ENCODE data around the gene MSMP. TPM values are rescaled to one million over a fixed set of nuclear protein-coding genes. Genes with fewer than 3 reads are reported as not detected.

Gene MSMP
- 6.5 and 13.3 TPM in 2 replicates for total RNA-seq

DNA sequence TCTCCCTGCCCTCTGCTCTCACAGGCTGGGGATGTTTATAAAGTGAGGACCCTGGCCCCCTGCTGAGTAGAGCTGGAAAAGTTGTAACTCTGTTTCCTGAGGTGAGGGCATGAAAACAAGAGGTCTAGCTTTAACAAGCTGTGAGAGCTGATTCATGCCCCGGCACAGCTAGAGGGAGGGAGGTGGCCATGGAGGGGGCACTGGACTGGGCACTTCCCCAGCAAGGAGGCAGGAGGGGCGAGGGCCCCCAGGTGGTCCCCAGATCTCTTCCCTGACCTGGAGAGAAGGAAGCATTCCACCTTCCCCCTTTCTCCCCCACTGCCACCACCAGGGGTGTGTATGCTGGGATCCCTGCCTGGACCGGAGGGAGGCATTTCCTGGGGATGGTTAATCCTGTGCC is at the start of gene MSMP:
Gene MSMP (minus strand): TSS at position 13 of the 400 bp plus-strand sequence. CDS start 147 bp downstream, outside the sequence.

GRCh38 chr9:35791297-35791921 is 37.3 kb upstream of the MSMP start, which contains the start of gene NPR2:
NPR2 (plus strand) TSS chr9:35791591; CDS start chr9:35792409, 818 bp downstream.

DNA sequence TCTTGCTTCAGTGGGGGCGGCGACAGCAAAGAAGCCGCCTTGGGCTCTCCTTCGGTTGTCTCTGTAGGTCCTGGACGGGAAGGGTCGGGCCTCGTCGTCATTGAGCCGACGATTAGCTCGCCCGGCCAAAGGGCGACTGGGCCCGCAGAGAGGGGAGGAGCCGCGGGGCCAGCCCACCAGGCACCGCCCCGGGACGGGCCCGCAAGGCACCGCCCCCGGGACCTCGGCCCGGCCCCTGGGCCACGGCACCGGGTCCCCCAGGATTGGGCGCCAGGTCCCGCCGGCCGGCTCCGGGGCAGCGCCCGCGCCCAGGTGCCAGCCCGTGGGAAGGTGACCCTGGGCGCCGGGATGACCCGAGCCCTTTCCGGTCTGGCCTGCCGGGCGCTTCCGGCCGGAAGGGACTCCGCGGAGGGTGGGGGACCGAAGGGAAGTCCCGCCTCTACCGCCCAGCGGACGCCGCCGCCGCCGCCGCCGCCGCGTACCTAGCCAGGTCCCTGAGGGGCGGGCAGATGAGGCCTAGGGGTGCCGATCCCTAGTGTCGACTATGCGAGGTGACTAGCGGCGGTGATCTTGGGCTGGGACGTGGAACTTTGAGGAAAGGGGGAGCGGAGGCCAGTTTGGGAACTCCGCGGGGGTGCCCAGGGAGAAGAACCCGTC is 5.1 kb downstream of the MSMP start, which contains the start of the genes GBA2 and RGP1:
Gene GBA2 (minus strand): TSS at position 371 of the 657 bp plus-strand sequence. CDS start 524 bp downstream, outside the sequence.
Gene RGP1 (plus strand): TSS at position 430 of the 657 bp plus-strand sequence. CDS start 469 bp downstream, outside the sequence.

DNA sequence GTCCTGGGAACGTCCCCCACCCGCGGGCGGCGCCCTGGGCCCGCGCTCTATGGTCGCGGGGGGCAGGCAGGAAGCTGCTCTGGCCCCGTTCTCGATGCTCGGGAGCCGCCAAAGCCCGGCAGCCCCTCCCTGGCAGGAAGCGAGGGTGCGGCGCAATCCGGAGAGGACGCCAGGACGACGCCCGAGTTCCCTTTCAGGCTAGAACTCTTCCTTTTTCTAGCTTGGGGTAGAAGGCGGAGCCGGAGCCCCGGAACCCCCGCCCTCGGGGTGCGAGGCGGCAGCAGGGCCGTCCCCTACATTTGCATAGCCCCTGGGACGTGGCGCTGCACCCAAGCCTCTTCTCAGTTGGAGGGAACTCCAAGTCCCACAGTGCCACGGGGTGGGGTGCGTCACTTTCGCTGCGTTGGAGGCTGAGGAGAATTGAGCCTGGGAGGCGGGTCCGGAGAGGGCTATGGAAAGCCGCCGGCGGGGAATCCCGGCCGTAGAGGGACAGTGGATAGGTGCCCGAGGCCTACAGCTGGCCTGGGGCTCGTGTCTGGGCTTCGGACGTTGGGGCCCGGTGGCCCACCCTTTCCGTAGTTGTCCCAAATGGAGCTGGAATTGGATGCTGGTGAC is 21.8 kb downstream of the MSMP start, which contains the start of the genes CREB3 and TLN1:
Gene CREB3 (plus strand): TSS at position 482 of the 615 bp plus-strand sequence. CDS start 107 bp downstream, at position 589.
Gene TLN1 (minus strand): TSS at position 11 of the 615 bp plus-strand sequence. CDS start 6,501 bp downstream, outside the sequence.

Other genes starting within 250 kb of the MSMP start
- 4.0 and 8.4 TPM in 2 replicates for gene TESK1, start 149.0 kb downstream of the MSMP start, total RNA-seq
- gene CD72, start 135.9 kb downstream of the MSMP start, total RNA-seq, result not detected in 2 replicates
- not detected in 2 replicates for gene SIT1, start 103.3 kb downstream of the MSMP start, total RNA-seq
- 34,663 and 71,197 TPM in 2 replicates for gene RMRP, start 96.3 kb downstream of the MSMP start, total RNA-seq
- gene CCDC107, start 96.0 kb downstream of the MSMP start, total RNA-seq, result 8.9 and 13.7 TPM in 2 replicates
- gene ARHGEF39, start 89.1 kb downstream of the MSMP start, total RNA-seq, result 0.38 and 0.81 TPM in 2 replicates
- gene CA9, start 80.3 kb downstream of the MSMP start, total RNA-seq, result 0.19 TPM in 1 of 2 replicates, not detected in the other
- gene TPM2, start 64.4 kb downstream of the MSMP start, total RNA-seq, result 316 and 644 TPM in 2 replicates
- 315 and 441 TPM in 2 replicates for gene TLN1, start 22.1 kb downstream of the MSMP start, total RNA-seq
- gene CREB3, start 21.6 kb downstream of the MSMP start, total RNA-seq, result 51.5 and 52.2 TPM in 2 replicates
- 63.2 and 65.8 TPM in 2 replicates for gene GBA2, start 5.0 kb downstream of the MSMP start, total RNA-seq
- gene RGP1, start 5.0 kb downstream of the MSMP start, total RNA-seq, result 8.5 and 10.8 TPM in 2 replicates
- gene NPR2, start 37.3 kb upstream of the MSMP start, total RNA-seq, result 6.2 and 14.1 TPM in 2 replicates
- 0.19 and 0.27 TPM in 2 replicates for gene SPAG8, start 58.0 kb upstream of the MSMP start, total RNA-seq
- 18.4 and 21.7 TPM in 2 replicates for gene HINT2, start 60.8 kb upstream of the MSMP start, total RNA-seq
- not detected in 2 replicates for gene FAM221B, start 74.5 kb upstream of the MSMP start, total RNA-seq
- 0.09 and 1.1 TPM in 2 replicates for gene TMEM8B, start 75.0 kb upstream of the MSMP start, total RNA-seq
- gene OR13J1, start 116.1 kb upstream of the MSMP start, total RNA-seq, result not detected in 2 replicates
- 0.56 and 3.7 TPM in 2 replicates for gene HRCT1, start 151.9 kb upstream of the MSMP start, total RNA-seq
- gene SPAAR, start 155.2 kb upstream of the MSMP start, total RNA-seq, result 10.4 and 12.7 TPM in 2 replicates
- not detected in 2 replicates for gene OR2S2, start 203.9 kb upstream of the MSMP start, total RNA-seq

Data from endothelial cell of coronary artery (primary cell).